ENCODE measurements around the gene ACOX1.

The ACOX1 gene

DNA sequence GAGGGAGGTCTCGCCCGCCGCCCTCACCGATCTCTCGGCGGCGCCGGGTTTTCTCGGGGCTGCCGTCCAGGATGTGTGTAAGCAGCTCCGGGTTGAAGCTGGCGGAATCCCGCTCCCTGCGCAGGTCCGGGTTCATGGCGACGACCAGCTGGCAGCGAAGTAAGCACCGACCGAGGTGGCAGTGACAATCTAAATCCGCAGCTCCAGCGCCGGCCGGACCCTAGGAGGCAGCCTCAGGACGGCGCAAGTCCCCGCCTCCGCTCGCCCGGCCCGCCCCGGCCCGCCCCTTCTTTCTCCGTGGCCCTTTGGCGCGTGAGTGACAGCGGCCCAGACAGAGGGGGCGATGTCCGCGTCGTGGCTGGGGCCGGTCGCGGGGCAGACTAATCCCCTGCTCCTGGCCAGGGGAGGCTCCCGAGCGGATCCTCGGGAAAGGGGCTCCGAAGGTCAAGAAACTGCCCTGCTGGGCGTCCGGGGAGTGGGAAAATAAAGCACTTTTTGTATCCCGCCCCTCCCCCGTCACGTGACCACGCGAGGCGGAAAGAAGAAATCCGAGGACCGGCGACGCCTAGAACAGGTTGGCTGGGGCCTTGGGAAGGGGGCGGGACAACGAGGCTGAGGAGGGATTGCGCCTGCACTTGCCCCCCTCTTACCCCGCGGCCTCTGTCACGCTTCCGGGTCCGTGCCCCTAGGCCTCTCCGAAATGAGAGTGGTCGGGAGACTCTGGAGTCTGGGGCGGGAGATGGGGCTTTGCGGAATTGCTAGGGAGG is at the start of gene ACOX1, which contains the start of gene TEN1:
ACOX1 (minus strand) TSS at position 229 of the 767 bp plus-strand sequence; CDS start at position 136, 93 bp downstream.
TEN1 (plus strand) TSS at position 303 of the 767 bp plus-strand sequence. CDS start 6,953 bp downstream, outside the sequence.
- DNase-seq (ENCODE audit: low read depth) = peak; percentile 91

DNA sequence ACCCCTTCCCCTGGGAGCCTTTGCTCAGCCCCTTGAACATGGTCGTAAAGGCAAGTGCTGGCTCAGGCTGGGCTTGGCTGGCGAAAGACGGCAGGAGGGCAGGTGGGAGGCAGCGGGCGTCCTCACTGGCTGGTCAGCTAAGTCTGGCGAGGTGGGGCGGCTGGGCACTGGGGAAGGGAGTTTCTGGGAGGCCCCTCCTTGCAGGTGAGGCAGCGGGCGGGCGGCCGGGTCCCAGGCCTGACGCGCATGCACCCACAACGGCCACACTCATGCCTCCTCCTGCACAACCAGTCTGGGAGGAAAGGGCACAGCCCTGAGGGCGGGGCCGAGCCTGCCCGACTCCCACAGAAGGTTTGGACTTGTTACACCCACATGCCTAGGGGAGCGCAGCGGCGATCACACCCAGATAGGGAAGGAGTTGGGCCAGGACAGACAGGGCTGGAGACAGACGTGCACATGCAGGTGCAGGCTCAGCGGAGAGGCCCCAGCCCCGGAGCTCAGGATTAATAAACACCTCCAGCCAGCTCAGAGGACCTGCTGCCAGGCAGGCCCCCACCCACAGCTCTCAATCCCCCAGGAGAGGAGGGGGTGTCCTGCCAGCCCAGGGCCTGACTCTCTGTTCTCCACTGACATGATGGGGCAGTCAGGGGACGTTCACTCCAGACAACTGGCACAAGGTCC is 48.3 kb upstream of the ACOX1 start, which contains the start of gene EVPL:
EVPL (minus strand) TSS at position 148 of the 681 bp plus-strand sequence; CDS start at position 40, 108 bp downstream.
- no peak for DNase-seq (ENCODE audit: low read depth)

DNA sequence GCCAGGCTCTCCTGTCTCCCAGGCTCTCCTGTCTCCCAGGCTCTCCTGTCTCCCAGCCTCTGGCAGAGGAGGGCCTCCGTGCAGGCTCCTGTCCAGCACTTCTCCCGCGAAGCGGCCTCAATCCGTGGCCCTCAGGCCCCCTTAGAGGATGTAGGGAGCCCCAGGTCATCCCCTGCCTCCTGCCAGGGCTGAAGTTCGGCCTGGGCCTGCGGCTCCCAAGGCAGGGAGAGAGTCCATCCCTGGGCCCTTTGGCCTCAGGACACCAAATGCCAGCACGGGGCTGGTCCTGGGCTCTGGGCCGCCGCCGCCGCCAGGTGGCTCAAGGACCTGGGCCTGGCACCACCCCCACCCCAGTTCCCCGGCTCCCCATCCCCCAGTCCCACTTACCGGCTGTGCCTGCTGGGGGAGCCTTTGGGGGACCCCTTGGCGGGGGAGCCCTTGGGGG is 47.8 kb upstream of the ACOX1 start:
- no peak for DNase-seq (ENCODE audit: low read depth)

DNA sequence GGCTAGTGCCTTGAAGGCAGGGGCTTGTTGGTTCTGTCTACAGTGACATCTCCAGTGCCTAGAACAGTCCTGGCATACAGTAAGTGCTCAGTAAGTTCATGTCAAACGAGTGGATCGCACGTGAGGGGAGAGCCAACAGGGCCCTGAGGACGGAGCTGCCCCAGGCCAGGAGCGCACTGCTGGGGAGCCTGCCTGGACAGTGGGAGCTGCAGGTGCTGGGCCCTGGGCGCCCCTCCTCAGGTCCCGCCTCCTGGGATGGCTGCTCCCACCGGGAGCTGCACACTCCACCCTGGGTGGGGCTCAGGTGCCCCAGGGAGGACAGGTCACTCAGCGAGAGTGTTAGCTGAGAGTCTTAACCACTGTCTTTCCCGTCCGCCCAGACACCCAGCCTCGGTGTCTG is 46.3 kb upstream of the ACOX1 start:
- DNase-seq (ENCODE audit: low read depth) = no peak

DNA sequence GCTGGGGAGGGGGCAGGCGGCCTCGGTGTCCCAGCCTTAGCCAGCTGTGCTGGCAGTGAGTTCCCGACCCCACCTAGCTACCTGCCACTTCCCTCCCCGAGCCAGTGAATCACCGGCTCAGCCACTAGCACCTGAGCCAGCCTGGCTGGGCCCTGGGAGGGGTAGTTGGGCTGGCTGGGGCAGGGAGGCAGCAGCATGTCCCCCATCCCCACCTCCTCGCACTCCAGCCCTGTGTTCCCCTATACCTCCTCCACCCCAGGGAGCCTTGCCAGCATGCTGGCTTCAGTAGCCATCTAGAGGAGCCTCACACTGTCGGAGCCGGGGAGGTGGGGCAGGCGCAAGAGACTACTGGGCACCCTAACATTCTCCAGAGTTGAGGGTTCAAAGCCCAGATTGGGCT is 45.4 kb upstream of the ACOX1 start:
- no peak for DNase-seq (ENCODE audit: low read depth)

DNA sequence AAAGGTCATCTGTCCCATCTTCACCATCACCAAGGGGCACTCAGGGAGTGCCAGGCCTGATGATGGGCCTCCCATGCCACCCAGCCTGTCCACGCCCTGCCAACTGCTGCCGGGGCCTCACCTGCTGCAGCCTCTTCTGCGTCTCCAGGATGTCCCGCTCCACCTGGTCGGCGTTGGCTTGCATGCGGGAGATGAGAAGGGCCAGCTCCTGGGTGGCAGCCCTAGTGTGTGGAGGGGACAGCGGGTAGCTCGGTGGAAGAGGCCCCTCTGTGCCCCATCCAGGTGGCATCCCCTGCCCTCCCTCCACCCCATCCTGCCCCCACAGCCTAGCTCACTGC is 44.9 kb upstream of the ACOX1 start:
- no peak for DNase-seq (ENCODE audit: low read depth)

DNA sequence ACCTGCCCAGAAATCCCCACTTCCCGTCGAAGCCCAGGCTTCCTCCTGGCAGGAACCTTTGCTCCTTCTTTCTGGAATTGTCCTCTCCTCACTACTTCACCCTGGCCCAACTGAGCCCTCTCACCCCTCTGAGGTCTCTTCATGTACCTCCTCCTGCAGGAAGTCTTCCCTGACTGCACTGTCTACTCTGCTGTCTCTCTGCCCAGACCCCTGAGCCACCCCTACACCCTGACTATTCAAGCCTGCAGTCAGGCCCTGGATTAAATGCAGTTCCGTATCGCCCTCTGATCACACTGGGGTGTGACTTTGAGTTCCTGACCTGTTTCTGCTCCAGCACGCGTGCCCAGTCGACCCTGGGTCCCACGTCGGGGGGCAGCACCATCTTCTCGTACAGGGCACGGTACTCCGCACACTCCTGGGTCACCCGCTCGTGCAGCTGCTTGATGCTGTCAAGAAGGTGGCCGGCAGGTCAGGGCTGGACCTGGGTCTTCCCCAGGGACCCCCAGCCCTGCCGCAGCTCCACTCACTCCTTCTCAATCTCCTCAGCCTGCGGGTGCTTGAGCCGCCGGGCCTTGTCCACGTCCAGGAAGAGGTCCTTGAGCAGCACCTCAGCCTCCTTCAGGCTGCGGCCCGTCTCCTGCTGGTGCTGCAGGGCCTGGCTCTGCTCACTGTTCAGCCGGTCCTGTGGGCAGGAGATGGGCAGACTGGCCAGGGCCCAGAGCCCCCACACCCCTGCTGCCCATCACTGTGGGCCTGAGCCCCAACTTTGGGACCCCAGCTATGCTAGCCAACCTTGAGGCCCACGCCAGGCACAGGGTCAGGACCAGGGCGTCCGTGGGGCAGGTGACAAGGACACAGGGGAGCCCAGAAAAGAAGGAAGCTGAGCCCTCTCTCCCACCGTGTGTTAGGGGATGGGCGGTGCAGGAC is 44.3 kb upstream of the ACOX1 start:
- no peak for DNase-seq (ENCODE audit: low read depth)

DNA sequence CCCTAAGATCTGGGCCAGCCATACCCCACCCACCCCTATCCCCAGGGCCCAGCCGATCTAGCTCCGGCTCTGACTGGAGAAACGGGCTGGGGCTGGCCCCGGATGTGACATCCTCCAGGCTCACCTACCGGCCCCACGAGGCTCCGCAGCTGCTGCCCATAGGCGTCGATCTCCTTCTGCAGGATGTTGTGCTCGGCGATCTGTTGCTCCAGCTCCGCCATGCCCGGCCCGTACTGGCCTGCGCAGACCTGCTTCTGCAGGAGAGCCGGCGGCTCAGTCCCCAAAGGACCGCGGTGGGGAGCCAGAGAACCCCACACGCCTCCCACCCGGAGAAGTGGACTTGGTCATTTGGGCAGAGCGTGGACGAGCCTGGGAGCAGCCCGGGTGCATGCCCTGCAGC is 43.3 kb upstream of the ACOX1 start:
- no peak for DNase-seq (ENCODE audit: low read depth)

DNA sequence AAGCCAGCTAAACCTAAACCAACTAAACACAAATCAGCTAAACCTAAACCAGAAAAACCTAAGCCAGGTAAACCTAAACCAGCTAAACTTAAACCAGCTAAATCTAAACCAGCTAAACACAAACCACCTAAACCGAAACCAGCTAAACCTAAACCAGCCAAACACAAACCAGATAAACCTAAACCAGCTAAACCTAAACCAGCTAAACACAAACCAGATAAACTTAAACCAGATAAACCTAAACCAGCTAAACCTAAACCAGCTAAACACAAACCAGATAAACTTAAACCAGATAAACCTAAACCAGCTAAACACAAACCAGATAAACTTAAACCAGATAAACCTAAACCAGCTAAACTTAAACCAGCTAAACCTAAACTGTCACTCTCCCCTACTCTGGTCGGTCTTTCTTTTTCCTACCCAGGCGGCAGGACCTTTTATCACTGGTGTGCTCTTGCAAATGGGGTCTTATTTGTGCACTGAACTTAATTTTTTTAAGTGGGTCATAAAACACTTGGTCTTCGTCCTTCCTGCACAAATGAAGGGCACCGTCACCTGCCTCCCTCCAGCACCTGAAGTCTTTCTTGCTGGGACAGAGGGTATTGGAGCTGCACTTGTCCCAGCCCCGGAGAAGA is 41.0 kb upstream of the ACOX1 start:
- no peak for DNase-seq (ENCODE audit: low read depth)

DNA sequence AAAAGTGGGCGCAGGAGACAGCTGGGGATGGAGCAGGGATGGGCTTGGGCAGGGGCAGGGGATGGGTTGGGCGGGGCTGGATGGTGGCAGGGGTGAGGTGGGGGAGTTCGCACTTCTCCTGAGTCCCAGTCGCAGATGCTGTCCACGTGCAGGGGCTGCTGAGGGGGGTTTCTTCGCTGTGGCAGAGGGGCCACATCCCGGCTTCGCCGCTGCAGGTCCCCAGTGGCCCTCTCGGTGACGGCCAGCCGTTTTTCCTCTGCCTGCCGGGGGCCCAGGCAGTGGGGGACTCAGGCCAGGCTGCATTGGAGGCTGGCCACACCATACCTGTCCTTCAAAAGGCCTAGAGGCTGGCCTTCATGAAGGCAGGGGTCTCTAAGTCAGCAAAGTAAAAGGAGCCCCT is 39.8 kb upstream of the ACOX1 start:
- no peak for DNase-seq (ENCODE audit: low read depth)

DNA sequence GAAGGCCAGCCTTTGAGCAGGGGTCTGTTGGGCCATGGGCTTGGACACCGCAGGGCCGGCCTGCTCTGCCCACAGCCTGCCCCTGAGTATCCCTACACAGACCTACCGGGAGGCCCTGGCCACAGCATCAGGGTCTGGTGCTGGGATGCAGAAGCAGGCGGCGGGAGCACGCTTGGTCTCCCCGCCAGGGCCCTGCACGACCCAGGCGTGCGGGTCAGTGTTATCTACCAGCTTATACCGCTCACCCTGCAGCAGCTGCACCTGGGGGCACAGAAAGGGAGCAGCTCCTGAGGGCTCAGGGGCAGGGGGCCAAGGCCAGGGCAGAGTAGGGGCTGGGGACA is 39.3 kb upstream of the ACOX1 start:
- no peak for DNase-seq (ENCODE audit: low read depth)

DNA sequence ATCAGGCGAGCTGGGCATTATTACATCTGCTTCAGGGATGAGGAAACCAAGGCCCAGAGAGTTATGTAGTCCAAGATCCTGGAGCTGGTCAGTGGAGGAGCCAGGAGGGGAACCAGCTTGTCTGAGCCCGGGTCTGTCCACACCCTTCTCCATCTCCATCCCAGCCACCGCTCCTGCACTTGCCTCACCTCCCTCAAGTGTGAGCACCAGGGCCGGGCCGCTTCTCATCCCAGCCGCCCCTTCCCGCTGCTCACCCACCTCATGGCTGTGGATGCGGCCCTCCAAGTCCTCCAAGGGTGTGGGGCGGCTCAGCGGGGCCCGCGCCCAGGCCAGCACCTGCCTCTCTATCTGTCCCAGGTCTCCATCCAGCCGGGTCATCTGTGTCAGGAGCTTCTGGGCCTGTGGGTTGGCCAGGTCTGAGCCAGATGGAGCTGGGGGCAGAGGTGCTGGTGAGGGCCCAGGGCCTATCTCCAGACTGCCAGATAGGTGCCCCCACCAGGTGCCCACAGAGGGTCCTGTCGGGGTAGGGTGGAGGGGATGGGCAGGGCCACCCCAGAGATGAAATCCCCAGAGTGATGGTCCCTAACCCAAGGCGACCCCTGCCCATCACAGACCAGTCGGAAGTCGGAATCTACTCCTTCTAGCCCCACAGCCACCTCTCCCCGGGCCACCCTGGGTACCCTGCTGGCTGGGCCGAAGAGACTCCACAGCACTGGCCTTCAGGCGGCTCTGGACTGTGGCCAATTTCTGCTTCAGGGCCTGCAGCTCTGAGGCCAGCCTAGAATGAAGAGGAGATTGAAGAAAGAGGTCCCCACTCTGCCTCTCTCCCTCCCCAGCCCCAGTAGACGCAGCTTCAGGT is 38.7 kb upstream of the ACOX1 start:
- no peak for DNase-seq (ENCODE audit: low read depth)

DNA sequence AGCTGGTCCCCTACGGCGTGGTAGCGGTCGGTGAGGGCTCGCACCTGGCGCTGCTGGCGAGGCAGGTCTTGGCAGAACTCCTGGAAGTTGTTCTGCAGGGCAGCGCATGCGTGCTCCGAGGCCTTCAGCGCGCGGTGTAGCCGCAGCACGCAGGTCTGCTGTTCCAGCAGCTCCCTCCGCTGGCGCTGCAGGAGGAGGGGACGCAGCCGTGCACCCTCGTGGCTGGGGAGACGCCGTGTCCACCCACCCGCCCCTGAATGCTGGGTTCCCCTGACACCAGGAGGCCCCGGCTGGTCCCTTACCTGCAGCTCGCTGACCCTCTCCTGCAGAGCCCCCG is 35.9 kb upstream of the ACOX1 start:
- DNase-seq (ENCODE audit: low read depth) = no peak

DNA sequence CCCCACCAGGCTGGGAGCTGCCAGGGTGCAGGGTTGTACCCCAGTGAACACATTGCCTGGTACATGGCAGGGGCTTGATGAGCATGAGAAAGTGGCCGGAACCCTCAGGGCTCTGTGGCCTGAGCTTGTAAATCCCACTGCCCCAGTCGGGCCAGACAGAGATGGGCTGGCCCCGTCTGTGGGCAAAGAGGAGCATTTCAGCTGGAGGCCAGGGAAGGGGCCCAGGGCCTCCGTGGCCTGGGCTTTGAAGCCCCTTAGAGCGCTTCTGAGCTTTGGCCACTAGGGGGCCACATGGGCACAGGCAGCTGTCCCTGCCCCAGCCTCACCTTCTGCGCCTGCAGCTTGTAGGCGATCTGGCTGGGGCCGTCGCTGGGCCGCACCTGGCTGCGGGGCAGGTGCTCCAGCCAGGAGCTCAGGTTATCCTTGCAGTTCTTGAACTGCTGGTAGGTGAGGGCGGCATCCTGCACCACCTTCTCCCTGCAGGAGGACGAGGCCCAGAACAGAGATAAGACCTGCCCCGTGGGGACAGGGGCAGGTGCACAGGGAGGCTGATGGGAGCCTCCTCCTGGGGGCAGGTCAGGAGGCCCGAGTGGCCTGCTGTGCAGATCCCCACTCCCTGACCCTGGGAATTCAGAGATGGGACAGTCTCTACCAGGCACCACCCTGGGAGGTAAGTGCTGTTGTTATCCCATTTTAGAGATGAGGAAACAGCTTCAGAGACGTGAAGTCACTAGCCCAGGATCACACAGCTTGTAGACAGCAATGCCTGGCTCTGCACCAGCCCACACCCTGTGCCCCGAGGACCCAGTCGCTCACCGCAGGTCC is 35.3 kb upstream of the ACOX1 start:
- peak; percentile 59 for DNase-seq (ENCODE audit: low read depth)

DNA sequence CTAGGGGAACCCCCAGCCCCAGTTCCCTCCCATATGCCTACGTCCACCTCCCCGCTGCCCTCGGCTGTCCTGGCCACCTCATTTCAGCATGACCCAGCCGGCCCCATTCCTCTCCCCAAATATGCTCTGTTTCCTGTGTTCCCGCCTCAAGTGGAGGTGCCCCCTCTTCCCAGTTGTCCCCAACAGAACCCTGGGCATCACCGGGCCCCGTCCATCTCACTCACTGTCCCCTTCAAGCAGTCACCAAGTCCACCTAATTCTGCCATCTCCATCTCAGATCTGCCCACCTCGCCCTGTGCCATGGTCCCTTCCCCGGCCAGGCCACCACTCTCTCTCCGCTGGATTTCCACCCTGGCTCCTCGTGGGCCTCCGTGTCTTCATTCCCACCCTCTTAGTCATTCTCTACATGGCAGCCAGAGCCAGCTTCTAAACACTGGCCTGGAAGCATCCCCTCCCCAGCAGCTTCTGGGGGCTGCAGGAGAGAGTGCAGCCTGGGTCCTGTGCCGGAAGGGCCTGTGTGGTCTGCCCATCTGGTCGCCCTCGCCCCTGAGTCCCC is 34.5 kb upstream of the ACOX1 start:
- DNase-seq (ENCODE audit: low read depth) = no peak

DNA sequence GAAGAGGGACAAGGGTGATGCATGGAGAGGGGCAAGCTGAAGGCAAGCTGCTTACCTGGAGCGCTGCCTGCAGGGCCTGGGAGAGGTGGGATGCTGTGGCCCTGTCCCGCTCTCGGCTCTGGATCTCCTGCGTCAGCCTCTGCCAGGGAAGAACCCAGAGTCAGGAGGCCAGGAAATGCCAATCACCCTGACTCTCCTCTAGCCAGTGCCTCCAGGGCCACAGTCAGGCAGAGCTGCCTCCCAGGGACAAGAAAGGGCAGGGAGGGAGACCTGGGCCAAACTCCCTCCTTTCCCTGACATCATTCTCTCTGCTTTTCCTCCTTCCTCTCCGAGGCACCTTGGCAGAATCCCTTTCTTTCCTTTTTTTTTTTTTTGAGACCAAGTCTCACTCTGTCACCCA is 33.0 kb upstream of the ACOX1 start:
- no peak for DNase-seq (ENCODE audit: low read depth)

DNA sequence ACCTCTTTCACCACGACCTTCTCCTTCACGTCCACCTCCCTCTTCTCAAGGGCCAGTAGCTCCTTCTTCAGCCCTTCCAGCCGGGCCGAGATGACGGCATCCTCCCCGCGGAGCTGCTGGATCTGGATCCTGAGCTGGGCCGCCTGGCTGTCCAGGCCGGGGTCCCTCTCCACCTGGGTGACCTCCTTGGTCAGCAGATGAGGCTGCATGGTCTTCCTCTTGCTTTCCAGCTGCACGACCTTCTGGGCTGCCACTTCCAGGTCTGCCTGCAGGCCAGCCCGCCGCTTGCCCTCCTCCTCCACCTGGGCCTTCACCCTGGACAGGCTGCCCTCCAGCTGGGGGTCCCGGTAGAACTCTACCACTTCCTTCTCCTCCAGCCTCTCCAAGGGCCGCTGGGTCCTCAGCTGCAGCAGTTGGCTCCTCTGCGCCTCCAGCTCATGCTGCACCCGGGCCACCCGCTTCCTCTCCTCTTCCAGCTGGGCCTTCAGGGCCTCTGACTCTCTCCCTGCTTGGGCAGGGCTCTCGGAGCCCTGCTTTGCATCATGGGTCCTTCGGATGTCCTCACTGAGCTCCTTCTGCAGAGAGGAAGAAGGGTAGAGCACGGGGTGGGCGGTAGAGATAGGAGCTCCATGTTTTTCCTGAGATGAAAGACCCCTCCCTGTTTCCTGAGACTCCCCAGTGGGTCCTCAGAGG is 31.1 kb upstream of the ACOX1 start:
- no peak for DNase-seq (ENCODE audit: low read depth)

DNA sequence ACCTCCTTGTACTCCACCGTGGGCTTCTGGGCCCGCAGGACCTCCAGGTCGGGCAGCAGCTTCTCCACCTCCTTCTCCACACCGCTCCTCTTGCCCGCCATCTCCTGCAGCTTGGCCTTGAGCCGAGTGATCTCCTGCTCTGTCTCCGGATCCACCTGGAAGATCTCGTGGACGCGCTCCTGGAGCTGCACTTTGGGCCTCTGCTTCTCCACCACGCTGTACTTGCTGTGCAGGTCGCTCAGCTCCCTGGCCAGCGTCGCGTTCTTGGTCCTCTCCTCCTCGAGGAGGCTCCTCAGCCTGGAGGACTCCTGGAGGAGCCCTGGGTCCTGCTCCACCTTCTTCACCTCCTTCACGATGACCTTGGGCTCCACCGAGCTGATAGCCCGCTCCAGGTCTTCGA is 30.5 kb upstream of the ACOX1 start:
- DNase-seq (ENCODE audit: low read depth) = no peak
